GM21717 (cell line): ENCODE results near the gene OR11A1.
"Not testable (repeated sequence)": the region's sequence is repeated elsewhere in the genome, so short reads cannot be mapped to it uniquely, and the experiment has no call there.

ENCODE experiments used
- ATAC-seq: cut with Tn5 transposase; IDR thresholded peaks from one replicate; pipeline ENCODE4 v1.9.1; 2021; ENCODE audit warnings: mild to moderate bottlenecking, moderate library complexity; ENCODE audit not compliant: unreplicated experiment

OR11A1 gene

DNA sequence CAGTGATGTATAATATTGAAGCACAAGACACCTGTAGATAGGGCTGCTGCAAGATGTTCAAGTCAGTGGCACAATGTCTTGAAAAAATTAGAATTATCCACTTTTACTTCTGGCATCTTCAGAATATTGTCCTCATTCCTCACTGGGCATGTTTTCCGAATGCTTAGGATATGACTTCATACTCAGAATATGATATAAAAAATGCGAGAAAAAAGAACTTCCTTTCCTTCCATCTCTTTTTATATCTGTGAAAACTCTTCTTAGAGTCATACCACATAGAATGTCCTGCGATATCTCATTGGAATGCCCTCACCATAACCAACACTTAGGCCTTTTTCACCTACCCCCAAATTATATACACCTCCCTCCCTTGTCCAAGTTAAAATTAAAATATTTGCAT, 26.3 kb upstream of the OR11A1 start:
- ATAC-seq = no peak

DNA sequence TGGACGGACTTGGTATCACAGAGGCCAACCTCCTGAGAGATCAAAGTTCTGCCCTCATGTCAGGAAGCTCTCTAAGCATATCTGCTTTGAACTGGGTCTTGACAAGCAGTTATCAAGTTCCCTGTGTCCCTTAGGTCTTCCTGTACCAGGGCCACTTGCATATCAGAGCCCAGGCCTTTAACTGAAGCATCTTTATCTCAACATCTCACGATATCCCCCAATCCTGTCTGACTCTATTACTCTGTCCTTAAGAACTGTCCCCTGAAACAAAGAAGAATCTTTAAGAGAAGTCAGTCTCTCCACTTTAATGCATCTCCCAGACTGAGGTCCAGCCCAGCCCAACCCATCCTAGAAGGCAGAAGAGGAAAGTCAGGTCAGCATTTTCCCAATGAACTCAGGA, 22.7 kb upstream of the OR11A1 start:
- ATAC-seq = no peak

GRCh38 chr6:29478740-29479139, 21.9 kb upstream of the OR11A1 start:
- no peak for ATAC-seq

DNA sequence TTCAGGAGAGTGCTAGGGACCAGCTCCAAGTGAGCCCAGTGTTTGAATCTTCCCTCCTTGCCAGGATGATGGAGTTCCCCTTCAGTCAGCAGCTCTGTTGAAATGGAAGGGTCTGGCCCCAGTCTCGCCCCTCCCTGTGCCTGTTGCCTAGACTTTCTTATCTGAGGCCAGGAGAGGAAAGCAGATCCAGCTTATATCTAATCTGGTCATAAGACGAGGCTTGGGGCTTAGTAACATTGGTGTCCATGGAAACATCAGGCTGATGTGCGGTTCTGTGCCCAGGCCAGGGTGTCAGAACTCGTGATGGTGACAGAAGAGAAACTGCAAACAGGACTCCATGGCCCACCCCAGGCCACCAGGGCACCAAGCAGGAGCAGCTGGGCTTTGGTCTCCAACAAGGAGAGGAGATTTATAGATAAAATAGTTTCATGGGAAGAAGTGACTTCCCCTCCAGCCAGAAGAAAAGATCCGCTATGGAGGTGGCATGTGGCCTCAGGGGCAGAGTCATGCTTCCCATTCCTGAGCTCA, 21.1 kb upstream of the OR11A1 start:
- ATAC-seq = no peak

- ATAC-seq = no peak
Observed at GRCh38 chr6:29474996-29475395, 18.1 kb upstream of the OR11A1 start.

- no peak for ATAC-seq
Observed at GRCh38 chr6:29466241-29466640, 9.4 kb upstream of the OR11A1 start.

DNA sequence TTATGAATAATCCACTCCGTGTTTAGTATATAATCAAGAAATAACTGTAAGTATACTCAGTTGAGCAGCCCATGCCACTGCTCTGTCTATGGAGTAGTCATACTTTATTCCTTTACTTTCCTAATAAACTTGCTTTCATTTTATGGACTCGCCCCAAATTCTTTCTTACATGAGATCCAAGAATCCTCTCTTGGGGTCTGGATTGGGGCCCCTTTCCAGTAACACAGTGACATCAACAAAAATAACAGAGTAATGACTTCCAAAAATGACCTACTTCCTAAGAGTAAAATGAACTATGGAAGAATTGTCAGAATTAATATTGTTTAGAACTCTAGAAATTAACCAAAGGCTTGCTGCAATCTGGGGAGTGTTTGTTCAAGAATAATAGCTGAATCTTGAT, 8.9 kb upstream of the OR11A1 start:
- ATAC-seq = no peak

DNA sequence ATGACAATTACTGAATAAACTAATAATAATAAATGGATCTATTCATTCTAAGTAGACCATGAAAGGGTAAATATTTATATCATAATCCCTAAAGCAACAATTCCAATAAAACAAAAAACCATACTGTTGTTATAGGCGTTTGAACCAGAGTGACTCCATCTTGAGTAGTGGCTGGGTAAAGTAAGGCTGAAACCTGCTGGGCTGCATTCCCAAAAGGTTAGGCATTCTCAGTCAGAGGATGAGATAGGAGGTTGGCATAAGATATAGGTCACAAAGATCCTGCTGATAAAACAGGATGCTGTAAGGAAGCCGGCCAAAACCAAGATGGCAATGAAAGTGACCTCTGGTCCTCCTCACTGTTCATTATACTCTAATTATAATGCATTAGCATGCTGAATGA, 8.4 kb upstream of the OR11A1 start:
- no peak for ATAC-seq

GRCh38 chr6:29462022-29462421, 5.2 kb upstream of the OR11A1 start:
- ATAC-seq = no peak

DNA sequence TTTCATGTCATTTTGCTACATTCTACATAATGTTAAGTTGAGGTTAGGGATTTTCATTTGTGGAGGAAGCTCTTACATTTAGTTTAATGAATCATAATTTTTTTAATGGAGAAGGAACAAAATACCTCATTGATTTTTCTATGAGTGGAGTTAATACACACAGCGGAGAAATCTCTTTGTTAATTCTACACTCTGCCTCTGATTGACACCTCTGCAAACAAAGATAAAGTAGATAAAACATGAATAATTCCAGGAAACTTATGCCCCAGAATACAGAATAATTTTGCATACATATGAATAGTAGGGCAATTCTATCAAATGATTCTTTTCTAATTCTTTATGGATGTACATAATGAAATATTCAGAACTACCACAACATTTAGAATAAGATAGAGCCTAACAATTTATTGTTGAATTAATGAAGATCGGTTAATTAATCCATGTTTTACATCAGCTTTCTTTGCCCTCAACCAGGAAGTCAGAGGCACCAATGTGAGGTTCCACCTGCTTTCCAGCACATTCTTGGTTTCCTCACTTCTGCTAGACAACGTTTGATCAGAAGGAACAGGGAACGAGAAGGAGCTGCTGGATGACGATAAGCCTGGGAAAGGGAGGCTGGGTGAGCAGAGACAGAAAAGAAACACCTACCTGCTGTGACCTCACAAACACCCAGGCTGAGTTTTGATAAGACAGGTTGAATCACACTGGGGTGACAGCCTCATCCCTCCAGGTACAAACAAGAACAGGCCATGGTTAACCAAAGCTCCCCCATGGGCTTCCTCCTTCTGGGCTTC, 4.3 kb upstream of the OR11A1 start:
- no peak for ATAC-seq

DNA sequence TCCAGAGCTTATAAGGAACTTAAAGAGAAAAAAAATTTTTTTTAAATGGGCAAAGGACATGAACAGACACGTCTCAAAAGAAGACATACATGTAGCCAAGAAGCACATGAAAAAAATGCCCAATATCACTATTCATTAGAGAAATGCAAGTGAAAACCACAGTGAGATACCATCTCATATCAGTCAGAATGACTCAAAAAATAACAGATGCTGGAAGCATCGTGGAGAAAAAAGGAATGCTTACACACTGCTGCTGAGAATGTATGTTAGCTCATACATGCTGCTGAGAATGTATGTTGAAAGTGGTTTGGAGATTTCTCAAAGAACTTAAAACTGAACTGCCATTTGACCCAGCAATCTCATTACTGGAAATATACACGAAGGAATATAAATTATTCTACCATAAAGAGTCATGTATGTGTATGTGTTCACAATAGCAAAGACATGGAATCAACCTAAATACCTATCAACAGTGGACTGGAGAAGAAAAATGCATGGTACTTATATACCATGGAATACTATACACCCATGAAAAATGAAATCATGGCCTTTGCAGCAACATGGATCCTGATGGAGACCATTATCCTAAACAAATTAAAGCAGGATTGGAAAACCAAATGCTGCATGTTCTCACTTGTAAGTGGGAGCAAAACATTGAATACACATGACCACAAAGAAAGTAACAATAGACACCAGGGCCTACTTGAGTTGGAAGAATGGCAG, 5.2 kb downstream of the OR11A1 start:
- no peak for ATAC-seq

DNA sequence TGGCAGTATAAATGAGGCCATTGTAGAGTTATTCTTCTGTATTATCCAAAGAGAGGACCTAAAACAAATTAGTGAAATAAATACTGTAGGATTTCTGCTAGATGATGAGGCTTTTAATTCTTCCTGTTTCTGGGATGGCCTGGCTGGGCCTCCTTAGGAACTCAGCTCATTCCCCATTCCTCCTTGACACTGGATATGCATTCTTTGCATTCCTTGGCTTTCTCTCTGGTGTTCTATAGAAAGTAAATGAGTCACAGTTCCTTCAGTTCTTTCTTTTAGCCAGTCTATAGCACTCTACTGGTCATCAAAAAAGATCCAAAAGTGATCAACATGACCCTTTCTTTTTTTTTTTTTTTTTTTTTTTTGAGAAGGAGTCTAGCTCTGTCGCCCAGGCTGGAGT, 9.2 kb downstream of the OR11A1 start:
- no peak for ATAC-seq

- not testable (repeated sequence) for ATAC-seq
Observed at GRCh38 chr6:29444031-29444430, 12.8 kb downstream of the OR11A1 start.

DNA sequence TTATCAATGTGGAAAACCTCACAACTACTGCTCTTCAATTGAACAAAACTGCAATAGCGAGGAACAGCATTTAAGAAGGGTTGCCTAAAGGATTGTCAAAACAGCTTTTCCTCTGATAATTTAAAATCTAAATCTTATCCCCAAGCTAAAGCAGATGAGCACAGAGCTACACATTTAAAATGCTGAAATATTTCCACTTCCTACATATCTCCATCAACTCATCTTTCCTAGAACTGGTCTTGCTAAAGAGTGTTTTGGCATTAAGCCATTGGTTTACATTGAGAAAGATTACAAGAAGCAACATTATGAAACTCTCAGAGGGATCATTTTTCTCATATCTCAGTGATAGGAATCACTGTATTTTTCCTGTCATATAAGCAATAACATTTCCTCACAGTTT, 14.2 kb downstream of the OR11A1 start:
- no peak for ATAC-seq

- ATAC-seq = no peak
Observed at GRCh38 chr6:29439006-29439405, 17.9 kb downstream of the OR11A1 start, which contains the start of gene OR10C1. OR10C1 (plus strand) TSS chr6:29439306; CDS start chr6:29440016, 710 bp downstream.

GRCh38 chr6:29436730-29437129, 20.1 kb downstream of the OR11A1 start:
- ATAC-seq = not testable (repeated sequence)

- no peak for ATAC-seq
Observed at GRCh38 chr6:29426654-29427053, 30.2 kb downstream of the OR11A1 start.

GRCh38 chr6:29425075-29425474, 31.8 kb downstream of the OR11A1 start:
- ATAC-seq = no peak

DNA sequence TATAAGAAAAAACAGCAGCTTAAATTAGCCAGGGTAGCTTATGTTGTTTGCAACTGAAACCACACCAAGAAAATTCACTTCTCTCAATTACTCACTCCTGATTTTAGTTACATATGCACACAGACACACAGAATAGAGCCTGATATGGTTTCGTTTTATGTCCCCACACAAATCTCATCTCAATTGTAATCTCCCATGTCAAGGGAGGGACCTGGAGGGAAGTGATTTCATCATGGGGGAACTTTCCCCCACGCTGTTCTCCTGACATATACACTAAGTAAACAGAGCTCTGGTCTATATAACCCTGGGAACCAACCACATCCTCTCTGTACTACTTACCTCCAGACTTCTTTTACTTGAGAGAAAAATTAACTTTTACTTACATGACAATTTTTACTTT, 32.3 kb downstream of the OR11A1 start:
- ATAC-seq = no peak

DNA sequence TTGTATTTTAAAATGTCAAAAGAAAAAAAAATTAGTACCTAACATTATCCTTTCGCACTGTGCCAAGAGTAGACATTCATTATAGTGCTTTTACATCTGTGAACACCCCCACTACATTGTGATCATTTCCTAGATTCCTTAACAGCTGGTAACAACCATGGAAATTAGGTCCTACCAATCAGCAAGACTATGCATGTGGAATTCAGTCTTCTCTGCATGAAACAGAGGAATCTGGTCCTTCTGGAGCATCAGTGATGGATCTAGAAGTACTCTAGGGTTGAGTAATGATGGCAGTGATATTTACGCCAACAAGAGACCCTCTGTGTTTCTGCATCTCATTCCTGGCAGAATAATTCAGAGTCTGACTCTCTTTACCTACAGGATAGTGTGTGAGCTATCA, 32.7 kb downstream of the OR11A1 start:
- ATAC-seq = no peak

GRCh38 chr6:29419516-29419915, 37.4 kb downstream of the OR11A1 start:
- ATAC-seq = no peak

DNA sequence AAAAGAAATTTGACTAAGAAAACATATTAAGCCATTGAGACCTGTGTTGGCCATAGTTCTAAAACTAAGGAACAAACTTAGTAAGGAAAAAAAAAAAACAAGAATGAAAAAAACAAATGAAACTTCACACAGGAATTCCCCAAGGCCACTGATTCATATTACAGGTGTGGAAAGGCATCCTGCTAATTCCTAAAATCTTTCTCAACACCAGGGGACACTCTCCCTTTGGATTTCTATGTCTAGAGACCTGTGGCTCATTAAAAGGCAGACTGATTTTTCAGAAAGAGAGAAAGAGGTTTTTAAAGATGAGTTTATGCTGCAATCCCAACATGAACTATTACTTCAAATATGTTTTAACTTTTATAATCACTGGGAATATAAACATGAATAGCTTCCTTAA, 42.3 kb downstream of the OR11A1 start, which contains the start of gene OR12D1:
TSS of gene OR12D1 (plus strand) at position 341 of the 400 bp plus-strand sequence.
- no peak for ATAC-seq
